Loucy (cell line): ENCODE results near the gene SLC2A4RG.

Source experiments
- H2AFZ ChIP-seq: fragments of 200-600 bp; sonication (generic); 2 replicates; pipeline ENCODE4 v1.6.0; 2016; ENCODE audit warnings: antibody characterized with exemption, mild to moderate bottlenecking, low read length, moderate library complexity
- H3F3A ChIP-seq: fragments of 200-600 bp; 2 replicates; pipeline ENCODE4 v1.6.0; 2016; ENCODE audit warnings: antibody characterized with exemption, low read depth, mild to moderate bottlenecking
- H3K27me3 ChIP-seq: fragments of 200-600 bp; sonication (generic); 2 replicates; pipeline ENCODE4 v1.6.1; 2014; ENCODE audit warnings: low read length, mild to moderate bottlenecking; ENCODE audit not compliant: insufficient read depth, poor library complexity, severe bottlenecking
- H3K36me3 ChIP-seq: fragments of 200-600 bp; sonication (generic); 2 replicates; pipeline ENCODE4 v1.6.1; 2016; ENCODE audit warnings: low read length; ENCODE audit not compliant: insufficient read depth
- H3K4me1 ChIP-seq: fragments of 200-600 bp; sonication (generic); 2 replicates; pipeline ENCODE4 v1.5.1; 2014; ENCODE audit warnings: low read length, mild to moderate bottlenecking; ENCODE audit not compliant: insufficient read depth, poor library complexity, severe bottlenecking
- H3K4me2 ChIP-seq: fragments of 200-600 bp; sonication (generic); 2 replicates; pipeline ENCODE4 v1.6.0; 2014; ENCODE audit warnings: antibody characterized with exemption, low read length, low read depth, mild to moderate bottlenecking; ENCODE audit not compliant: poor library complexity, severe bottlenecking
- H3K4me3 ChIP-seq: fragments of 200-600 bp; sonication (generic); 2 replicates; pipeline ENCODE4 v1.5.1; 2014; ENCODE audit warnings: low read length, mild to moderate bottlenecking, mixed read lengths; ENCODE audit not compliant: poor library complexity, severe bottlenecking
- H3K79me2 ChIP-seq: fragments of 200-600 bp; sonication (generic); 2 replicates; pipeline ENCODE4 v1.6.1; 2014; ENCODE audit warnings: low read length; ENCODE audit not compliant: insufficient read depth
- H3K9ac ChIP-seq: fragments of 200-600 bp; sonication (generic); 2 replicates; pipeline ENCODE4 v1.6.0; 2014; ENCODE audit warnings: mild to moderate bottlenecking, low read depth, low read length, moderate library complexity; ENCODE audit not compliant: poor library complexity, severe bottlenecking
- H3K9me2 ChIP-seq: fragments of 200-600 bp; sonication (generic); replicated peaks from 2 replicates; pipeline ENCODE4 v1.6.1; 2016; ENCODE audit warnings: low read depth, low read length, mixed read lengths
- H3K9me3 ChIP-seq: fragments of 200-600 bp; sonication (generic); 2 replicates; pipeline ENCODE4 v1.6.1; 2014; ENCODE audit warnings: mild to moderate bottlenecking, antibody characterized with exemption, low read length, low read depth; ENCODE audit not compliant: insufficient read depth
- H4K20me1 ChIP-seq: fragments of 200-600 bp; sonication (generic); 2 replicates; pipeline ENCODE4 v1.6.0; 2014; ENCODE audit warnings: antibody characterized with exemption, low read length, mild to moderate bottlenecking; ENCODE audit not compliant: insufficient read depth, poor library complexity, severe bottlenecking
- CTCF ChIP-seq: fragments of 200-600 bp; sonication (generic); conservative IDR thresholded peaks from 2 replicates; pipeline ENCODE4 v1.5.1; 2014; ENCODE audit warnings: mild to moderate bottlenecking, antibody characterized with exemption, low read length
- EZH2phosphoT487 ChIP-seq: fragments of 200-600 bp; IDR thresholded peaks from 2 replicates; pipeline ENCODE4 v1.6.1; 2018; ENCODE audit warnings: antibody characterized with exemption, mild to moderate bottlenecking, moderate library complexity, borderline replicate concordance

Gene SLC2A4RG

GRCh38 chr20:63768591-63769515, 29.3 kb downstream of the SLC2A4RG start:
- H3K79me2 ChIP-seq, result no peaks in the 10 kb centered on the region
- H3K4me2 ChIP-seq, result no peak overlapping the region
- no peaks in the 10 kb centered on the region for H3F3A ChIP-seq
- no peaks in the 10 kb centered on the region for H4K20me1 ChIP-seq
- no peak overlapping the region for H3K4me3 ChIP-seq
- H3K9me2 ChIP-seq, result no peaks in the 10 kb centered on the region
- no peak overlapping the region for H2AFZ ChIP-seq
- no peaks in the 10 kb centered on the region for H3K27me3 ChIP-seq
- TF ChIP-seq EZH2phosphoT487 (no peak), CTCF (no peak)
- no peaks in the 10 kb centered on the region for H3K9me3 ChIP-seq
- no peaks in the 10 kb centered on the region for H3K36me3 ChIP-seq
- no peaks in the 10 kb centered on the region for H3K4me1 ChIP-seq
- H3K9ac ChIP-seq, result no peak overlapping the region

GRCh38 chr20:63769891-63770474, 30.4 kb downstream of the SLC2A4RG start:
- H3K4me1 ChIP-seq, result no peaks in the 10 kb centered on the region
- H3K27me3 ChIP-seq, result no peaks in the 10 kb centered on the region
- H3K36me3 ChIP-seq, result no peaks in the 10 kb centered on the region
- no peak for TF ChIP-seq CTCF
- no peak for TF ChIP-seq EZH2phosphoT487
- no peaks in the 10 kb centered on the region for H3K9me3 ChIP-seq
- no peaks in the 10 kb centered on the region for H3K9me2 ChIP-seq
- H3K9ac ChIP-seq, result no peak overlapping the region
- H3K79me2 ChIP-seq, result no peaks in the 10 kb centered on the region
- H2AFZ ChIP-seq, result no peak overlapping the region
- H4K20me1 ChIP-seq, result no peaks in the 10 kb centered on the region
- H3K4me2 ChIP-seq, result no peak overlapping the region
- H3F3A ChIP-seq, result no peaks in the 10 kb centered on the region
- H3K4me3 ChIP-seq, result no peak overlapping the region

- Histone ChIP-seq H3K4me3 (no peak overlapping the region), H3K79me2 (no peaks in the 10 kb centered on the region)
- TF ChIP-seq CTCF (no peak), EZH2phosphoT487 (no peak)
These were observed 31.6 kb downstream of the SLC2A4RG start for GRCh38 chr20:63771046-63771707.

More at GRCh38 chr20:63771046-63771707, 31.6 kb downstream of the SLC2A4RG start:
- Histone ChIP-seq H3K9me3 (no peaks in the 10 kb centered on the region), H3K36me3 (no peaks in the 10 kb centered on the region), H3K9me2 (no peaks in the 10 kb centered on the region), H3K4me2 (no peak overlapping the region), H3K9ac (no peak overlapping the region), H3F3A (no peaks in the 10 kb centered on the region), H4K20me1 (no peaks in the 10 kb centered on the region), H3K4me1 (no peaks in the 10 kb centered on the region), H2AFZ (no peak overlapping the region), H3K27me3 (no peaks in the 10 kb centered on the region)
